Upper lobe of left lung (tissue), 6 donors: ENCODE measurements around the gene ATP23. TPM values are rescaled to one million over a fixed set of nuclear protein-coding genes. Genes with fewer than 3 reads are reported as not detected.

Source experiments
- ATAC-seq, 2 donors: fragments of 200-7000 bp; cut with Tn5 transposase; one replicate each; pipeline ENCODE4 v1.9.1; 2022; ENCODE audit warnings: mild to moderate bottlenecking in 2 of 2, moderate library complexity in 2 of 2; ENCODE audit not compliant: low FRiP score in 2 of 2
- DNase-seq, 2 donors: peaks; one replicate each; pipeline ENCODE4 v3.0.0-alpha.2; 2019 to 2020
- H3K27ac ChIP-seq, 4 donors: fragments of 200-600 bp; sonication (generic); one replicate each; pipeline ENCODE4 v1.5.1; 2016 to 2019
- H3K27me3 ChIP-seq, 4 donors: fragments of 200-600 bp; sonication (generic); one replicate each; pipeline ENCODE4 v1.5.1; 2017 to 2019
- H3K36me3 ChIP-seq, 4 donors: fragments of 200-600 bp; sonication (generic); one replicate each; pipeline ENCODE4 v1.5.1; 2016 to 2019
- H3K4me1 ChIP-seq, 4 donors: fragments of 200-600 bp; sonication (generic); one replicate each; pipeline ENCODE4 v1.5.1; 2018 to 2019
- H3K4me3 ChIP-seq, 4 donors: fragments of 200-600 bp; sonication (generic); one replicate each; pipeline ENCODE4 v1.5.1; 2017 to 2019; ENCODE audit warnings: mild to moderate bottlenecking in 2 of 4, moderate library complexity in 1 of 4
- H3K9me3 ChIP-seq, 4 donors: fragments of 200-600 bp; sonication (generic); one replicate each; pipeline ENCODE4 v1.5.1; 2018 to 2019
- EP300 ChIP-seq, 4 donors: sonication (generic); formaldehyde crosslinking; IDR thresholded peaks; one replicate each; pipeline ENCODE4 v1.5.1; 2017; ENCODE audit warnings: antibody characterized with exemption in 4 of 4, control low read depth in 2 of 4
- POLR2A ChIP-seq, 4 donors: fragments of 450-650 bp; IDR thresholded peaks; one replicate each; pipeline ENCODE4 v1.5.1; 2016 to 2017; ENCODE audit warnings: antibody characterized with exemption in 4 of 4, mild to moderate bottlenecking in 2 of 4
- POLR2AphosphoS5 ChIP-seq, 2 donors: sonication (generic); formaldehyde crosslinking; IDR thresholded peaks; one replicate each; pipeline ENCODE4 v1.5.1; 2017; ENCODE audit warnings: antibody characterized with exemption in 2 of 2
- WGBS, 2 donors: methylation state at CpG; one replicate each; pipeline ENCODE4 v1.1.5; 2017 to 2018; 5-methylcytosine and 5-hydroxymethylcytosine counted together
- total RNA-seq, 6 donors: library from RNA; depleted of rRNA in 4 of 6; stranded (reverse); fragments of >200 nt in 4 of 6; gene quantifications; one replicate each; pipeline versions ENCODE4 v1.1.0 to v1.2.1, GENCODE V29; 2016 to 2021
- TF ChIP-seq, protein P1 (sequence below), 6 experiments: fragments of 450-650 bp in 4 of 6; fragments of 200-600 bp in 2 of 6; sonication (generic) in 2 of 6; IDR thresholded peaks; one replicate each; pipeline ENCODE4 v1.5.1; 2016 to 2019; ENCODE audit warnings: antibody characterized with exemption in 6 of 6
- donor health status: DM: no; HTN: no; CAD: no; lungs with moderate emphysema.
- donor health status: DM: no; HTN: yes; CAD: no; lungs with severe emphysema.

Gene ATP23
- total RNA-seq, 6 donors from 2014 or later: 4.7 to 18.8 (median 7.7) TPM; not detected in 1

DNA sequence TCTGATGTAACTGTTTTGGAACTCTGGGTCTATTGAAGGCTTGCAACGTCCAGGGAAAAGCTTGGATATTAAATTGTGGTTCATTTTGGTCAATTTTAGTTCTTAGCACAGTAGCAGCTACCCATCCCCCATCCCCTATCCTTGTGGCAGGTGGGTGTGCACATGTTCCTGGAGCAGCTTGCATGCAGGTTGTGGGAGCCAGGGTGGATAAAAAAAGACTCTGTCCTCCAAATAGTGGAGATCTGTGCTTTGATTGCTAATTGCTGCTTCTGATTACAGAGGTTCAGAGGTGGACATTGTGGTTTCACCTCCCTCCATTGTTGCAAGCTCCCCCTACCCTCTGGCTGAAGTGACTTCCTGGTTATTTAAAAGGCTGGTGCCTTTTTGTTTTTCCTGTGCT, 23.1 kb downstream of the ATP23 start:
- peaks cover 0 to 6% (median 3%) of the 10 kb centered on the region in 4 donors for H3K9me3 ChIP-seq
- H3K4me3 ChIP-seq: no peak overlapping the region
- TF ChIP-seq POLR2A (IDR thresholded peaks at IDR 0.05): no peak
- no peak for TF ChIP-seq EP300 (IDR thresholded peaks at IDR 0.05)
- TF ChIP-seq POLR2AphosphoS5 (IDR thresholded peaks at IDR 0.05): no peak
- TF ChIP-seq, protein P1, sequence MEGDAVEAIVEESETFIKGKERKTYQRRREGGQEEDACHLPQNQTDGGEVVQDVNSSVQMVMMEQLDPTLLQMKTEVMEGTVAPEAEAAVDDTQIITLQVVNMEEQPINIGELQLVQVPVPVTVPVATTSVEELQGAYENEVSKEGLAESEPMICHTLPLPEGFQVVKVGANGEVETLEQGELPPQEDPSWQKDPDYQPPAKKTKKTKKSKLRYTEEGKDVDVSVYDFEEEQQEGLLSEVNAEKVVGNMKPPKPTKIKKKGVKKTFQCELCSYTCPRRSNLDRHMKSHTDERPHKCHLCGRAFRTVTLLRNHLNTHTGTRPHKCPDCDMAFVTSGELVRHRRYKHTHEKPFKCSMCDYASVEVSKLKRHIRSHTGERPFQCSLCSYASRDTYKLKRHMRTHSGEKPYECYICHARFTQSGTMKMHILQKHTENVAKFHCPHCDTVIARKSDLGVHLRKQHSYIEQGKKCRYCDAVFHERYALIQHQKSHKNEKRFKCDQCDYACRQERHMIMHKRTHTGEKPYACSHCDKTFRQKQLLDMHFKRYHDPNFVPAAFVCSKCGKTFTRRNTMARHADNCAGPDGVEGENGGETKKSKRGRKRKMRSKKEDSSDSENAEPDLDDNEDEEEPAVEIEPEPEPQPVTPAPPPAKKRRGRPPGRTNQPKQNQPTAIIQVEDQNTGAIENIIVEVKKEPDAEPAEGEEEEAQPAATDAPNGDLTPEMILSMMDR (IDR thresholded peaks at IDR 0.05): no peak
- no peak for ATAC-seq
- no peak overlapping the region for H3K27ac ChIP-seq
- H3K27me3 ChIP-seq: no peaks in the 10 kb centered on the region
- no peaks in the 10 kb centered on the region for H3K36me3 ChIP-seq
- DNase-seq: no peak
- H3K4me1 ChIP-seq: no peaks in the 10 kb centered on the region
- 71 to 75% methylated on average over 1 of the region's 1 CpG for WGBS, 2 donors

DNA sequence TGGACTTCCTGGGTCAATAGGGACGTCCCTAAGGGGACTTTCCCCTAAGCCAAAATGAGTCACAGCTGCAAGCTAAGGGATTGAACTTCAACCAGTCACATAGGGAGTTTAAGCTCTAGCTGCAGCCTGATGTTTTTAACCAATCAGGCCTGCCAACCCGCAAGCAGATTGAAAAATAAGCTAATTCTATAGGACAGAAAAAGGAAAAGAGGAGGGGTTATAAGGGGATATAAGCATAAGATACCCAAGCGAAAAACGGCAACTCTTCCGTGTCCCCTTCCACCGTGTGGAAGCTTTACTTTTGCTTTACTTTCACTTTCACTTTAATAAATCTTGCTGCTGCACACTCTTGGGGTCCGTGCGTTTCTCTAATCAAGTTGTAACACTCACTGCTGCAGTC, 24.4 kb downstream of the ATP23 start:
- TF ChIP-seq POLR2A (IDR thresholded peaks at IDR 0.05) (no peak), POLR2AphosphoS5 (IDR thresholded peaks at IDR 0.05) (no peak), EP300 (IDR thresholded peaks at IDR 0.05) (no peak)
- TF ChIP-seq, protein P1 (IDR thresholded peaks at IDR 0.05): no peak
- H3K27me3 ChIP-seq: no peaks in the 10 kb centered on the region
- 88 to 92% methylated on average over 8 of the region's 8 CpGs for WGBS, 2 donors
- no peaks in the 10 kb centered on the region for H3K4me1 ChIP-seq
- peaks cover 0 to 7% (median 0%) of the 10 kb centered on the region in 4 donors for H3K9me3 ChIP-seq
- no peak overlapping the region for H3K4me3 ChIP-seq
- DNase-seq (no peak), ATAC-seq (no peak)
- no peaks in the 10 kb centered on the region for H3K36me3 ChIP-seq
- H3K27ac ChIP-seq: no peak overlapping the region

DNA sequence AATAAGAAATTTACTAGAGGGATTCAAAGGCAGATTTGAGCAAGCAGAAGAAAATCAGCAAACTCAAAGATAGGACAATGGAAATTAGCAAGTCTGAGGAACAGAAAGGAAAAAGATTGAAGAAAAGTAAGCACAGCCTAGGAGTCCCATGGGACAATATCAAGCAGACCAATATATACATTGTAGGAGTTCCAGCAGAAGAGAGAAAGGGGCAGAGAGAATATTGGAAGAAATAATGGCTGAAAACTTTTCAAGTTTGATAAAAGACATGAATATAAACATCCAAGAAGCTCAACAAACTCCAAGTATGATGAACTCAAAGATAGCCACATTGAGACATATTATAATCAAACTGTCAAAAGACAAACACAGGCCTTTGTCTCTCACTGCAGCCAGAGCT, 25.2 kb downstream of the ATP23 start:
- H3K27ac ChIP-seq: no peak overlapping the region
- H3K27me3 ChIP-seq: no peaks in the 10 kb centered on the region
- no peaks in the 10 kb centered on the region for H3K4me1 ChIP-seq
- H3K9me3 ChIP-seq: peaks cover 0 to 7% (median 0%) of the 10 kb centered on the region in 4 donors
- no peak overlapping the region for H3K4me3 ChIP-seq
- TF ChIP-seq POLR2AphosphoS5 (IDR thresholded peaks at IDR 0.05): no peak
- TF ChIP-seq EP300 (IDR thresholded peaks at IDR 0.05): no peak
- TF ChIP-seq, protein P1 (IDR thresholded peaks at IDR 0.05): no peak
- TF ChIP-seq POLR2A (IDR thresholded peaks at IDR 0.05): no peak
- no peak for ATAC-seq
- no peaks in the 10 kb centered on the region for H3K36me3 ChIP-seq
- DNase-seq: no peak

DNA sequence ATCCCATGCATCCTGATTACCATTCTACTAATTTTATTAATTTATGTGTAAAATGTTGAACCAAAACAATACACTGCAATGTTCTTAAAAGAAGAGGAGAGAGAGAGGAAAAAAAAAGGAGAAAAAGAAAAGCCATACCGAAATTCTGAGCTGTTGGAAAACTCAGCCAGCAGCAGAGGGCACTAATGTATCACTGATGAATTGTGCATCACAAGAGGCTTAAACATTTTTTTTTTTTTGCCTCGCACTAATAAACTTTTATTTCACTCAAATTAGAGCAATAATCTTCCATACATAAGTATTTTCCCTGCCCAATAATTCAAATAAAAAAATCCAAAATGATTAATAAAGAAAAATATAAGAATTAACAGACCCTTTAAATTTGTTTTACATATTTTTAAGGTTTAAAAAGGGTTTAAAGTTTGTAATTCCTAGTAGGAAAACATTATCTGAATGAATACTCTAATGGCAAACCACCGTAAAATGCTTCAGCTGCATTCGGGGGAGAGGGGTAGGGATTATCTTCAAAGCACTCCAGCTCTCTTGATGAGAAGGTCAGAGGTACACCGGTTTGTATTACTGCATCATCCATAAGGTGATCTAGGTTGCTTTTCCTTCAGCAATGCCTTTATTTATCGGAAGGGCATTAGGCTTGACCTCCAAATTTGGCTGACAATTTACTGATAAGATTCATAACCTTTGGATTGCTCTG, 41.9 kb downstream of the ATP23 start:
- ATAC-seq (no peak), DNase-seq (no peak)
- Histone ChIP-seq H3K9me3 (no peaks in the 10 kb centered on the region), H3K27ac (no peak overlapping the region), H3K4me1 (no peaks in the 10 kb centered on the region), H3K27me3 (no peaks in the 10 kb centered on the region), H3K4me3 (no peak overlapping the region), H3K36me3 (no peaks in the 10 kb centered on the region)
- TF ChIP-seq EP300 (IDR thresholded peaks at IDR 0.05): no peak
- no peak for TF ChIP-seq POLR2A (IDR thresholded peaks at IDR 0.05)
- no peak for TF ChIP-seq POLR2AphosphoS5 (IDR thresholded peaks at IDR 0.05)
- TF ChIP-seq, protein P1 (IDR thresholded peaks at IDR 0.05): peak in 4 of 6 experiments; percentile 26 to 43 (median 34)
- WGBS, 2 donors: 37 to 41% methylated on average over 6 of the region's 6 CpGs
